Endothelial cell of umbilical vein (primary cell): ENCODE measurements around the gene SPTBN5. TPM values are rescaled to one million over a fixed set of nuclear protein-coding genes. Genes with fewer than 3 reads are reported as not detected.

Experiments used
- BruUV-seq: library from RNA; stranded (reverse); fragments of 400-500 nt; replicated peaks from 2 replicates; lab custom pipeline; 2021; lab: Mats Ljungman, UMichigan
- CTCF ChIA-PET: fragments of 300-600, 350-600 bp; sonication (Branson Sonifier 250); formaldehyde crosslinking; loops from one replicate; lab custom pipeline; 2021; ENCODE audit warnings: antibody characterized with exemption, inconsistent platforms; lab: Charles Lee
- POLR2A ChIA-PET: fragments of 300-600, 350-600 bp; sonication (Branson Sonifier 250); formaldehyde crosslinking; loops from one replicate; lab custom pipeline; 2021; ENCODE audit warnings: antibody characterized with exemption, inconsistent platforms; lab: Charles Lee
- DNase-seq: peaks from one replicate; pipeline ENCODE4 v3.0.0-alpha.2; 2011; ENCODE audit warnings: low read depth, low spot score
- FAIRE-seq: peaks from 2 replicates; lab custom pipeline; 2011; peaks lifted over from hg19 to GRCh38; lab: Jason Lieb, UNC
- H2AFZ ChIP-seq: 2 replicates; pipeline ENCODE4 v1.6.0; 2012; ENCODE audit warnings: low read depth, low read length, control low read depth, inconsistent platforms
- H3K27ac ChIP-seq: 2 replicates; pipeline ENCODE4 v1.5.1; 2011; ENCODE audit warnings: low read depth, mild to moderate bottlenecking, control low read depth, low read length, moderate library complexity; ENCODE audit not compliant: insufficient read depth
- H3K27me3 ChIP-seq, 2 experiments: 2 replicates each; pipeline versions ENCODE4 v1.6.0 to v1.6.1; 2011; ENCODE audit warnings: low read length in 2 of 2, mixed read lengths in 1 of 2; ENCODE audit not compliant: control insufficient read depth in 2 of 2, insufficient read depth in 2 of 2
- H3K36me3 ChIP-seq, 2 experiments: 2 replicates in 1 of 2; 3 replicates in 1 of 2; pipeline ENCODE4 v1.5.1; 2011; ENCODE audit warnings: low read length in 2 of 2, mild to moderate bottlenecking in 1 of 2, moderate library complexity in 1 of 2; ENCODE audit not compliant: control insufficient read depth in 2 of 2, insufficient read depth in 2 of 2; ENCODE audit errors: extremely low read depth in 1 of 2
- H3K4me1 ChIP-seq: 3 replicates; pipeline ENCODE4 v1.5.1; 2011; ENCODE audit warnings: mild to moderate bottlenecking, low read length; ENCODE audit not compliant: control insufficient read depth, insufficient read depth; ENCODE audit errors: extremely low read depth
- H3K4me2 ChIP-seq: 2 replicates; pipeline ENCODE4 v1.6.1; 2011; ENCODE audit warnings: low read length, control low read depth, mixed read lengths; ENCODE audit not compliant: insufficient read depth
- H3K4me3 ChIP-seq, 3 experiments: fragments of 200-600 bp in 1 of 3; sonication (generic), shearing (Covaris generic) in 1 of 3; replicated peaks in 1 of 3; 2 replicates each; pipeline ENCODE4 v1.5.1; 2011 to 2016; ENCODE audit warnings: control low read depth in 3 of 3, low read length in 3 of 3, mild to moderate bottlenecking in 2 of 3, inconsistent platforms in 1 of 3, low read depth in 1 of 3, moderate library complexity in 1 of 3; ENCODE audit not compliant: insufficient read depth in 1 of 3
- H3K79me2 ChIP-seq: 2 replicates; pipeline ENCODE4 v1.6.0; 2012; ENCODE audit warnings: low read length, inconsistent platforms; ENCODE audit not compliant: control insufficient read depth, insufficient read depth
- H3K9ac ChIP-seq: replicated peaks from 2 replicates; pipeline ENCODE3; 2011; ENCODE audit warnings: low read length, control low read depth; ENCODE audit not compliant: insufficient read depth; ENCODE audit errors: extremely low read depth
- H3K9me1 ChIP-seq: replicated peaks from 3 replicates; pipeline ENCODE4 v1.6.0; 2011; ENCODE audit warnings: mild to moderate bottlenecking, low read length; ENCODE audit not compliant: control insufficient read depth, insufficient read depth; ENCODE audit errors: extremely low read depth
- H3K9me3 ChIP-seq: replicated peaks from 2 replicates; pipeline ENCODE4 v1.5.1; 2012; ENCODE audit warnings: low read length, inconsistent platforms; ENCODE audit not compliant: control insufficient read depth, insufficient read depth
- H4K20me1 ChIP-seq: replicated peaks from 2 replicates; pipeline ENCODE3; 2011; ENCODE audit warnings: mild to moderate bottlenecking, low read length; ENCODE audit not compliant: control insufficient read depth, insufficient read depth; ENCODE audit errors: extremely low read depth
- EZH2 ChIP-seq: IDR thresholded peaks from 2 replicates; pipeline ENCODE4 v1.6.1; 2012; ENCODE audit warnings: borderline replicate concordance, low read depth, mild to moderate bottlenecking, moderate library complexity, low read length, inconsistent platforms; ENCODE audit not compliant: severe bottlenecking
- FOS ChIP-seq: IDR thresholded peaks from 2 replicates; pipeline ENCODE4 v1.6.1; 2011; ENCODE audit warnings: mild to moderate bottlenecking, low read length, moderate library complexity, borderline replicate concordance; ENCODE audit not compliant: insufficient read depth
- GATA2 ChIP-seq: IDR thresholded peaks from 2 replicates; pipeline ENCODE4 v1.7.0; 2011; ENCODE audit warnings: low read depth, mild to moderate bottlenecking, moderate library complexity, mixed read lengths, low read length; ENCODE audit not compliant: insufficient read length, insufficient read depth
- JUN ChIP-seq: IDR thresholded peaks from 2 replicates; pipeline ENCODE4 v1.6.1; 2011; ENCODE audit warnings: borderline replicate concordance, low read depth; ENCODE audit not compliant: insufficient read length, insufficient read depth
- MYC ChIP-seq: IDR thresholded peaks from one replicate; pipeline ENCODE4 v1.6.1; 2011; ENCODE audit warnings: mild to moderate bottlenecking, low read depth, low read length
- POLR2A ChIP-seq: IDR thresholded peaks from 2 replicates; pipeline ENCODE4 v1.6.1; 2012; ENCODE audit warnings: low read depth, mild to moderate bottlenecking, control low read depth, low read length
- POLR2AphosphoS5 ChIP-seq: IDR thresholded peaks from 2 replicates; pipeline ENCODE4 v1.6.1; 2012; ENCODE audit warnings: low read depth, mild to moderate bottlenecking, control low read depth, low read length, moderate library complexity; ENCODE audit not compliant: insufficient read depth
- dilution Hi-C: fragments of 300-500 bp; cut with MboI; formaldehyde crosslinking; loops from one replicate; pipeline ENCODE4 v1.15.0; 2019; ENCODE audit warnings: low sequenced_read_pairs; ENCODE audit not compliant: extremely low pct_ligation_motif_present
- intact Hi-C: fragments of 100-400 bp; cut with micrococcal nuclease; formaldehyde crosslinking; loops from one replicate; pipeline ENCODE4 v1.10.0; 2022
- polyA plus RNA-seq, 4 experiments: library from polyadenylated mRNA; depleted of rRNA in 3 of 4; stranded (reverse) in 3 of 4; unstranded in 1 of 4; fragments of >200 nt; gene quantifications; 2 replicates each; pipeline versions ENCODE4 v1.2.1 to v1.2.3, GENCODE V29; 2011 to 2012; ENCODE audit warnings: missing spikeins in 1 of 4
- total RNA-seq: library from RNA; stranded (reverse); gene quantifications from 2 replicates; pipeline ENCODE4 v1.2.3, GENCODE V29; 2021
- TF ChIP-seq, protein P1 (sequence below), 2 donors: IDR thresholded peaks; 1 replicate in 1 of 2; 2 replicates in 1 of 2; pipeline ENCODE4 v1.5.1; 2011; ENCODE audit warnings: low read length in 2 of 2, mild to moderate bottlenecking in 2 of 2, moderate library complexity in 2 of 2, control low read depth in 1 of 2, inconsistent platforms in 1 of 2, low read depth in 1 of 2; ENCODE audit not compliant: insufficient read depth in 1 of 2; ENCODE audit errors: extremely low read depth in 1 of 2
- TF ChIP-seq, protein P2 (sequence below): IDR thresholded peaks from 2 replicates; pipeline ENCODE4 v1.6.1; 2011; ENCODE audit not compliant: insufficient read depth, insufficient read length

Gene SPTBN5
- total and polyA plus RNA-seq, 2 donors (not counting 3 experiments of a cell fraction or from before 2014, with no cell fraction given) = 12.0 to 19.0 TPM

DNA sequence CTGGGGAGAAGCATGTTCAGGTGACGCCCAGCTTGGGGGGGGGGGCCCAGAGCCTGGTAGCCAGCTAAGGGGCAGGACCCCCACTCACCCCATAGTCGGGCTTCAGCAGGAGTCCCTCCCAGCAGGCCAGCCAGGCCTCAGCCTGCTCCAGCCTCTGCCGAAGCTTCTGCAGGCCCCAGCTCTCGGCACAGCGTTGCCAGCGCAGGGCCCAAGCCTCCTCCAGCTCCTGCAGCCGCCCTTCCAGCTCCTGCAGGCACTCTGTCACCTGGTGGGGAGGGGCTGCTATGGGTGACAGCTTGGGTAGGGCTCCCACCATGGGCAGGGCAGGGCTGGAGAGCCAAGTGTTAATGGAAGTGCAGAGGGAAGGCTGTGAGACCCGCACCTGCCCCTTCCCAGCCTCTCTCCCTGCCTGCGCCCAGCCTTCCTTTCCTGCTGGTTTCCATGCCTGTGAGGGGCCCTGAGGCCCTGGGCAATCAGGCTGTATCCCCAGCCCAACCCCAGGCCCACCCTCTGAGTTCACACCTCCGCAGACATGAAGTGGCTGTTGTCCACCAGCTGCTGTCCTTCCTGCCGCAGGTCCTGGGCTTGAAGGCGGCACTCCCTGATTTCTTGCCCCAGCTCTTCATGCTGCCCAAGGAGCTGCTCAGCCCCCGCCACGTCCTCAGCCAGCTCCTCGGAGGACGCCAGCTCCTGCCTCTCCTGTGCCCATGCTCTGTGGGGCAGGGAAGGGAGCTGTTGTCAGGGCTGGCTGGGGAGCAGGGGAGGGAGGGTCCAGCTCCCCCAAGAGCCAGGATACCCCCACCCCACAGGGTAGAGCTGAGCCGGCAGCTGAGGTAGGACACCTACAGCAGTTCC lies 40.9 kb downstream of the SPTBN5 start:
- H3K9me1 ChIP-seq = no peaks in the 10 kb centered on the region
- FAIRE-seq (no peak), DNase-seq (no peak)
- H2AFZ ChIP-seq = no peak overlapping the region
- no peak overlapping the region for H3K27ac ChIP-seq
- peaks cover 6 to 50% of the 10 kb centered on the region in 2 experiments for H3K36me3 ChIP-seq
- TF ChIP-seq EZH2 (no peak), POLR2AphosphoS5 (no peak), JUN (no peak), MYC (no peak), GATA2 (no peak), FOS (no peak), POLR2A (no peak)
- TF ChIP-seq, protein P1, sequence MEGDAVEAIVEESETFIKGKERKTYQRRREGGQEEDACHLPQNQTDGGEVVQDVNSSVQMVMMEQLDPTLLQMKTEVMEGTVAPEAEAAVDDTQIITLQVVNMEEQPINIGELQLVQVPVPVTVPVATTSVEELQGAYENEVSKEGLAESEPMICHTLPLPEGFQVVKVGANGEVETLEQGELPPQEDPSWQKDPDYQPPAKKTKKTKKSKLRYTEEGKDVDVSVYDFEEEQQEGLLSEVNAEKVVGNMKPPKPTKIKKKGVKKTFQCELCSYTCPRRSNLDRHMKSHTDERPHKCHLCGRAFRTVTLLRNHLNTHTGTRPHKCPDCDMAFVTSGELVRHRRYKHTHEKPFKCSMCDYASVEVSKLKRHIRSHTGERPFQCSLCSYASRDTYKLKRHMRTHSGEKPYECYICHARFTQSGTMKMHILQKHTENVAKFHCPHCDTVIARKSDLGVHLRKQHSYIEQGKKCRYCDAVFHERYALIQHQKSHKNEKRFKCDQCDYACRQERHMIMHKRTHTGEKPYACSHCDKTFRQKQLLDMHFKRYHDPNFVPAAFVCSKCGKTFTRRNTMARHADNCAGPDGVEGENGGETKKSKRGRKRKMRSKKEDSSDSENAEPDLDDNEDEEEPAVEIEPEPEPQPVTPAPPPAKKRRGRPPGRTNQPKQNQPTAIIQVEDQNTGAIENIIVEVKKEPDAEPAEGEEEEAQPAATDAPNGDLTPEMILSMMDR (IDR thresholded peaks at IDR 0.05; ENCODE audit: extremely low read depth in 1 of 2, insufficient read depth in 1 of 2, low read depth in 1 of 2, low read length in 2 of 2) = no peak
- TF ChIP-seq, protein P2, sequence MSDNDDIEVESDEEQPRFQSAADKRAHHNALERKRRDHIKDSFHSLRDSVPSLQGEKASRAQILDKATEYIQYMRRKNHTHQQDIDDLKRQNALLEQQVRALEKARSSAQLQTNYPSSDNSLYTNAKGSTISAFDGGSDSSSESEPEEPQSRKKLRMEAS = no peak
- no peak overlapping the region for H3K9ac ChIP-seq
- H4K20me1 ChIP-seq = no peaks in the 10 kb centered on the region
- no peaks in the 10 kb centered on the region for H3K27me3 ChIP-seq
- no peak overlapping the region for H3K4me3 ChIP-seq
- BruUV-seq = no TSS peak
- H3K79me2 ChIP-seq = no peaks in the 10 kb centered on the region
- no peak overlapping the region for H3K4me2 ChIP-seq
- H3K4me1 ChIP-seq = no peaks in the 10 kb centered on the region
- dilution Hi-C loops = no loop called here
- POLR2A ChIA-PET = no interaction called here
- H3K9me3 ChIP-seq = no peaks in the 10 kb centered on the region
- intact Hi-C loops = no loop called here
- CTCF ChIA-PET = interaction anchor here (1.8 to 3.2 kb wide), 2 partner anchors 11 to 52 kb away, joined by 5 to 12 read pairs; no protein-coding TSS in a partner anchor
